Nephron progenitor cell (in vitro differentiated cells): ENCODE results near the gene RASAL2.

Experiments used
- DNase-seq: peaks from one replicate; pipeline ENCODE4 v3.0.0; 2021
- H3K27ac Mint-ChIP-seq: 2 replicates; pipeline ENCODE4 v1.8.0; 2021; ENCODE audit warnings: mild to moderate bottlenecking, moderate library complexity, mixed read lengths
- H3K27me3 Mint-ChIP-seq: 2 replicates; pipeline ENCODE4 v1.8.0; 2021; ENCODE audit warnings: mild to moderate bottlenecking, low read depth, mixed read lengths; ENCODE audit not compliant: poor library complexity
- H3K36me3 Mint-ChIP-seq: 2 replicates; pipeline ENCODE4 v1.8.0; 2021; ENCODE audit warnings: low read depth, mixed read lengths
- H3K4me1 Mint-ChIP-seq: 2 replicates; pipeline ENCODE4 v1.8.0; 2021; ENCODE audit warnings: mixed read lengths
- H3K4me3 Mint-ChIP-seq: 2 replicates; pipeline ENCODE4 v1.8.0; 2021; ENCODE audit warnings: mild to moderate bottlenecking, moderate library complexity, mixed read lengths
- H3K9me3 Mint-ChIP-seq: 2 replicates; pipeline ENCODE4 v1.8.0; 2021; ENCODE audit warnings: mild to moderate bottlenecking, moderate library complexity, mixed read lengths
- CTCF ChIP-seq: fragments of 200-600 bp; sonication (generic); IDR thresholded peaks from 2 replicates; pipeline ENCODE4 v1.5.0; 2021; ENCODE audit warnings: antibody characterized with exemption

The RASAL2 gene

GRCh38 chr1:178065250-178065649 is 28.7 kb upstream of the RASAL2 start:
- no peak overlapping the region for H3K27ac Mint-ChIP-seq
- no peak for DNase-seq
- H3K4me1 Mint-ChIP-seq: peaks cover 17% of the 10 kb centered on the region
- peaks cover 7% of the 10 kb centered on the region for H3K27me3 Mint-ChIP-seq
- no peak for TF ChIP-seq CTCF
- H3K9me3 Mint-ChIP-seq: no peaks in the 10 kb centered on the region
- H3K4me3 Mint-ChIP-seq: no peak overlapping the region
- no peaks in the 10 kb centered on the region for H3K36me3 Mint-ChIP-seq

GRCh38 chr1:178066296-178066907 is 27.5 kb upstream of the RASAL2 start:
- peaks cover 7% of the 10 kb centered on the region for H3K27me3 Mint-ChIP-seq
- H3K27ac Mint-ChIP-seq: no peak overlapping the region
- no peak for DNase-seq
- peaks cover 5% of the 10 kb centered on the region for H3K4me1 Mint-ChIP-seq
- H3K36me3 Mint-ChIP-seq: no peaks in the 10 kb centered on the region
- H3K9me3 Mint-ChIP-seq: no peaks in the 10 kb centered on the region
- no peak for TF ChIP-seq CTCF
- no peak overlapping the region for H3K4me3 Mint-ChIP-seq

- Mint-ChIP-seq H3K36me3 (no peaks in the 10 kb centered on the region), H3K27me3 (peaks cover 7% of the 10 kb centered on the region), H3K27ac (no peak overlapping the region), H3K4me3 (no peak overlapping the region), H3K4me1 (peaks cover 5% of the 10 kb centered on the region), H3K9me3 (no peaks in the 10 kb centered on the region)
- DNase-seq: no peak
- TF ChIP-seq CTCF: no peak
Measured at GRCh38 chr1:178066908-178067614, 26.8 kb upstream of the RASAL2 start.

- DNase-seq: no peak
- H3K4me1 Mint-ChIP-seq: peaks cover 5% of the 10 kb centered on the region
- no peaks in the 10 kb centered on the region for H3K36me3 Mint-ChIP-seq
- H3K27me3 Mint-ChIP-seq: peaks cover 3% of the 10 kb centered on the region
- no peaks in the 10 kb centered on the region for H3K9me3 Mint-ChIP-seq
- no peak for TF ChIP-seq CTCF
- no peak overlapping the region for H3K27ac Mint-ChIP-seq
- H3K4me3 Mint-ChIP-seq: no peak overlapping the region
Measured at GRCh38 chr1:178071811-178072210, 22.1 kb upstream of the RASAL2 start.

- no peaks in the 10 kb centered on the region for H3K9me3 Mint-ChIP-seq
- no peak for DNase-seq
- no peaks in the 10 kb centered on the region for H3K36me3 Mint-ChIP-seq
- H3K27me3 Mint-ChIP-seq: peaks cover 5% of the 10 kb centered on the region
- no peak for TF ChIP-seq CTCF
- H3K4me1 Mint-ChIP-seq: peaks cover 2% of the 10 kb centered on the region
- no peak overlapping the region for H3K27ac Mint-ChIP-seq
- no peak overlapping the region for H3K4me3 Mint-ChIP-seq
Measured at GRCh38 chr1:178072326-178072725, 21.6 kb upstream of the RASAL2 start.

GRCh38 chr1:178075333-178075732 is 18.6 kb upstream of the RASAL2 start:
- no peak overlapping the region for H3K4me3 Mint-ChIP-seq
- no peak overlapping the region for H3K27ac Mint-ChIP-seq
- no peak for DNase-seq
- no peaks in the 10 kb centered on the region for H3K9me3 Mint-ChIP-seq
- H3K27me3 Mint-ChIP-seq: peaks cover 5% of the 10 kb centered on the region
- TF ChIP-seq CTCF: no peak
- H3K36me3 Mint-ChIP-seq: no peaks in the 10 kb centered on the region
- H3K4me1 Mint-ChIP-seq: no peaks in the 10 kb centered on the region
